Measurements from ENCODE around the gene NUDT9.
A peak's percentile ranks its signal among the peaks of the same experiment; 100 is the strongest.
"Not testable (repeated sequence)": the region's sequence is repeated elsewhere in the genome, so short reads cannot be mapped to it uniquely, and the experiment has no call there.

The NUDT9 gene

DNA sequence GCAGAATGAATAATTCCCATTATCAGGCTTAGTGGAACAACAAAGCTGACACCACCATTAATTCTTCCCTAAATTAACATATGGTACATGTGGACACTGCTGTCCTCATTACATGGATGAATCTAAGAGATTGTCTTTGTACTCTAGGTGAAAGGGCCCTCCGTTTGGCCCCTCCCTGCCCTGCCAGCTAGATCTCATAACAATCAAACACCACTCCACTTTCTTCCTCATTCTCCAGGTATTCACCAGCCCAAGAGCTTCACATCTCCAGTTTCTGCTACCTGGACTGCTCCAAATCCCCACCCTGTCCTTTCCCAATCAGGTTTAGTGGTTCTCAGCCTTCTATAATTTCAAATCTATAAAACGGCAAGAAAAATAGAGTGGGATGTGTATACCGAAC, 35.1 kb upstream of the NUDT9 start:
- no peaks in the 10 kb centered on the region for H3K36me3 ChIP-seq

DNA sequence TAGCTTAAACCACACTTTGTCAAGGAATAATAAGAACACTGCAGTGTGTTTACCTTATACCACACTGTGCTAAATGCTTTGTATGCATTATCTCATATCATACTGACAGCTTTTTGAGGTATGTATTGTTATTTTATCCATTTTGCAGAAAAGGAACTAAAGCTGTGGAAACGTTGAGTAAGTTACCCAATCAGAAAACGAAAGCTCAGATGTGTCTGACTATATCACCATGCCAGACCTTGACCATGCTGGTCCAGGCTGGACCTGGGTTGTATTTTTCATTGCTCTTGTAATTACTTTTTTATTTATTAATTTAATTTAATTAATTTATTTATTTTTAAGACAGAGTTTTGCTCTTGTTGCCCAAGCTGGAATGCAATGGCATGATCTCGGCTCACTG, 33.5 kb upstream of the NUDT9 start:
- peaks cover 5% of the 10 kb centered on the region for H3K9me3 ChIP-seq (ENCODE audit: severe bottlenecking)
- no peak for DNase-seq
- no peaks in the 10 kb centered on the region for H3K27me3 ChIP-seq (ENCODE audit: insufficient read depth, low read depth, severe bottlenecking)
- no peaks in the 10 kb centered on the region for H3K36me3 ChIP-seq
- H3K4me3 ChIP-seq (ENCODE audit: low read depth, low read length) = no peak overlapping the region
- TF ChIP-seq, protein P1, sequence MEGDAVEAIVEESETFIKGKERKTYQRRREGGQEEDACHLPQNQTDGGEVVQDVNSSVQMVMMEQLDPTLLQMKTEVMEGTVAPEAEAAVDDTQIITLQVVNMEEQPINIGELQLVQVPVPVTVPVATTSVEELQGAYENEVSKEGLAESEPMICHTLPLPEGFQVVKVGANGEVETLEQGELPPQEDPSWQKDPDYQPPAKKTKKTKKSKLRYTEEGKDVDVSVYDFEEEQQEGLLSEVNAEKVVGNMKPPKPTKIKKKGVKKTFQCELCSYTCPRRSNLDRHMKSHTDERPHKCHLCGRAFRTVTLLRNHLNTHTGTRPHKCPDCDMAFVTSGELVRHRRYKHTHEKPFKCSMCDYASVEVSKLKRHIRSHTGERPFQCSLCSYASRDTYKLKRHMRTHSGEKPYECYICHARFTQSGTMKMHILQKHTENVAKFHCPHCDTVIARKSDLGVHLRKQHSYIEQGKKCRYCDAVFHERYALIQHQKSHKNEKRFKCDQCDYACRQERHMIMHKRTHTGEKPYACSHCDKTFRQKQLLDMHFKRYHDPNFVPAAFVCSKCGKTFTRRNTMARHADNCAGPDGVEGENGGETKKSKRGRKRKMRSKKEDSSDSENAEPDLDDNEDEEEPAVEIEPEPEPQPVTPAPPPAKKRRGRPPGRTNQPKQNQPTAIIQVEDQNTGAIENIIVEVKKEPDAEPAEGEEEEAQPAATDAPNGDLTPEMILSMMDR (IDR thresholded peaks at IDR 0.05; ENCODE audit: low read depth, low read length) = no peak
- H3K27ac ChIP-seq = no peak overlapping the region

More for the DNA sequence above, 35.1 kb upstream of the NUDT9 start:
- no peak for DNase-seq
- Histone ChIP-seq H3K27ac (no peak overlapping the region), H3K9me3 (ENCODE audit: severe bottlenecking) (peaks cover 5% of the 10 kb centered on the region), H3K27me3 (ENCODE audit: insufficient read depth, low read depth, severe bottlenecking) (no peaks in the 10 kb centered on the region), H3K4me3 (ENCODE audit: low read depth, low read length) (no peak overlapping the region)
- TF ChIP-seq, protein P1 (IDR thresholded peaks at IDR 0.05; ENCODE audit: low read depth, low read length) = no peak

DNA sequence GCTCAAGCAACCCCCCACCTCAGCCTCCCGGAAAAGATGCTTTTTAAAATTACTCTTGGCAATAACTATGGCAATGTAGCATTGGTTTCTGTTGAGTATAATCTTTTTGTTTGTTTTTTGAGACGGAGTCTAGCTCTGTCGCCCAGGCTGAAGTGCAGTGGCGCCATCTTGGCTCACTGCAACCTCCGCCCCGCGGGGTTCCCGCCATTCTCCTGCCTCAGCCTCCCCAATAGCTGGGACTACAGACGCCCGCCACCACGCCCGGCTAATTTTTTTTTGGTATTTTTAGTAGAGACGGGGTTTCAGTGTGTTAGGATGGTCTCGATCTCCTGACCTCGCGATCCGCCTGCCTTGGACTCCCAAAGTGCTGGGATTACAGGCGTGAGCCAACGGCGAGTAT, 32.3 kb upstream of the NUDT9 start:
- H3K4me3 ChIP-seq (ENCODE audit: low read depth, low read length); H3K9me3 ChIP-seq (ENCODE audit: severe bottlenecking); H3K36me3 ChIP-seq; H3K27me3 ChIP-seq (ENCODE audit: insufficient read depth, low read depth, severe bottlenecking); DNase-seq; H3K27ac ChIP-seq: not testable (repeated sequence)

DNA sequence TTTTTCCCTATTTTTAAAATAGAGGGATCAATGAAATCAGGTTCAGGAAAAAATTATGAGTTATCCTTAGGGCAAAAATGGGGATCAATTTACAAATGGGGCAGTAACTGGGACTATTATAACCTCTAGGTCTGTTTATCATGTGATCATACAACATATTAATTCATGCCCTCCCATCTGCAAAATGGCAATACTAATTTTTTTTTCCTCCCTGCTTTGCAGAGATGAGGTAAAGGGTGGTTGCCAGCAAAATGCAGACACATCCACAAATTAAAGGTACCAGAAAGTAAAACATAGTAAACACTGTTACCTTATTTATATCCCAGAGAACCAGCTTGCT, 31.9 kb upstream of the NUDT9 start:
- Histone ChIP-seq H3K9me3 (ENCODE audit: severe bottlenecking) (no peaks in the 10 kb centered on the region), H3K27ac (no peak overlapping the region), H3K4me3 (ENCODE audit: low read depth, low read length) (peak overlapping the region; percentile 53), H3K36me3 (no peaks in the 10 kb centered on the region), H3K27me3 (ENCODE audit: insufficient read depth, low read depth, severe bottlenecking) (no peaks in the 10 kb centered on the region)
- TF ChIP-seq, protein P1 (IDR thresholded peaks at IDR 0.05; ENCODE audit: low read depth, low read length) = no peak
- DNase-seq = no peak

DNA sequence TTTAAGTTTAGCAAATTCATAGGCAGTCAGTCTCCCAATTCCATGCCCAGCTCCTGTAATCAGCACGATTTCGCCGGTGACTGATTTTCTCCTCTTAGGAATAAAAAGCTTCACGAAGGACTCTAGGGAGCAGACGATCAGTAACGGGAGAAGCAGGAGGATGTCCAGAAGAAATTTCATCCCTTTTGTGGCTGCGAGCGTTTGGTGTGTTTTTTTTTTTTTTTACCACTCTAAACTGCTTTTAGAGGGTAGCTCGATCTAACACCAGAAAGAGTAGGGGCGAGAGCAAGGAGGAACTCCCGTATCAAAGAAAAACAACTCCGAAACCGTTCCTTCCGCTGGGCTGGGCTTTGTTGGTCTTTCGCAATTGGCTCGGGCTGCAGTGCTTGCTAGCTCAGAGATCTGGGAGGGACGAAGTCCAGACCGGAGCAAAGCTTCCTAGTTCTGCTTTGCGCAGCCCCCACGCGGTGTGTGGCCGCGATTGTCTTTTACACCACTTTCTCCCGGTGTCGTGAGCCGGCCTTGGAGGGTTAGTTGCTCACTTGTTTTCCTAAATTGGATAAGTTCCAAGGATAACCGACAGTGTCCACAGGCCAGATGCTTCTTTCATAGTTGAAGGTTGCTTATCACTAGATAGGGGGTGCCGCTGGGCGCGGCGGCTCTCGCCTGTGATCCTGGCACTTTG, 31.3 kb upstream of the NUDT9 start, which contains the start of gene HSD17B11:
HSD17B11 (minus strand) TSS at position 298 of the 685 bp plus-strand sequence; CDS start at position 180, 118 bp downstream.
- Histone ChIP-seq H3K36me3 (no peaks in the 10 kb centered on the region), H3K4me3 (ENCODE audit: low read depth, low read length) (peak within 1 kb of the TSS; percentile 53), H3K9me3 (ENCODE audit: severe bottlenecking) (no peaks in the 10 kb centered on the region), H3K27ac (0 out of 2 replicates have a peak within 1 kb of the TSS, but pooled peaks have one; percentile 18), H3K27me3 (ENCODE audit: insufficient read depth, low read depth, severe bottlenecking) (no peaks in the 10 kb centered on the region)
- TF ChIP-seq, protein P1 (IDR thresholded peaks at IDR 0.05; ENCODE audit: low read depth, low read length) = no peak
- DNase-seq = peak; percentile 63

DNA sequence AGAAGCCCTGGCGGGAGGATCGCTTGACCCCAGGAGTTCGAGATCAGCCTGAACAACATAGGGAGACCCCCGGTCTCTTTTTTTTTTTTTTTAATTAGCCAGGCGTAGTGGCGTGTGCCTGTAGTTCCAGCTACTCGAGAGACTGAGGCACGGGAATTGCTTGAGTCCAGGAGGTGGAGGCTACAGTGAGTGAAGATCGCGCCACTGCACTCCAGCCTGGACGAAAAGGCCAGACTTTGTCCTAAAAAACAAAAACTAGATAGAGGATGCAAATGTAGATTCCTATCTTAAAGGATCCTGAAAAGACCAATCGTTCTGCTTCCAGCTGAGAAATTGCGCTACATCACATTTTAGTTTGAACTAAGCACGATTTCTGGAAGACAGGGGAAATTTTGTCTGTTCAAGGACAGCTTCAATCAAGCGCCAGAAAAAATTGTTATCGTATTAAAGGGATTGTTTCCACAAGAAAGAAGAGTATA, 30.8 kb upstream of the NUDT9 start:
- TF ChIP-seq, protein P1 (IDR thresholded peaks at IDR 0.05; ENCODE audit: low read depth, low read length) = no peak
- Histone ChIP-seq H3K4me3 (ENCODE audit: low read depth, low read length) (peak overlapping the region; percentile 53), H3K27me3 (ENCODE audit: insufficient read depth, low read depth, severe bottlenecking) (no peaks in the 10 kb centered on the region), H3K27ac (no peak overlapping the region), H3K9me3 (ENCODE audit: severe bottlenecking) (peaks cover under 1% of the 10 kb centered on the region), H3K36me3 (no peaks in the 10 kb centered on the region)
- no peak for DNase-seq
